Loucy (cell line): ENCODE results near the gene ESAM.

Experiments
- H2AFZ ChIP-seq: fragments of 200-600 bp; sonication (generic); 2 replicates; pipeline ENCODE4 v1.6.0; 2016; ENCODE audit warnings: antibody characterized with exemption, mild to moderate bottlenecking, low read length, moderate library complexity
- H3F3A ChIP-seq: fragments of 200-600 bp; 2 replicates; pipeline ENCODE4 v1.6.0; 2016; ENCODE audit warnings: antibody characterized with exemption, low read depth, mild to moderate bottlenecking
- H3K27me3 ChIP-seq: fragments of 200-600 bp; sonication (generic); 2 replicates; pipeline ENCODE4 v1.6.1; 2014; ENCODE audit warnings: low read length, mild to moderate bottlenecking; ENCODE audit not compliant: insufficient read depth, poor library complexity, severe bottlenecking
- H3K36me3 ChIP-seq: fragments of 200-600 bp; sonication (generic); 2 replicates; pipeline ENCODE4 v1.6.1; 2016; ENCODE audit warnings: low read length; ENCODE audit not compliant: insufficient read depth
- H3K4me1 ChIP-seq: fragments of 200-600 bp; sonication (generic); 2 replicates; pipeline ENCODE4 v1.5.1; 2014; ENCODE audit warnings: low read length, mild to moderate bottlenecking; ENCODE audit not compliant: insufficient read depth, poor library complexity, severe bottlenecking
- H3K4me2 ChIP-seq: fragments of 200-600 bp; sonication (generic); 2 replicates; pipeline ENCODE4 v1.6.0; 2014; ENCODE audit warnings: antibody characterized with exemption, low read length, low read depth, mild to moderate bottlenecking; ENCODE audit not compliant: poor library complexity, severe bottlenecking
- H3K4me3 ChIP-seq: fragments of 200-600 bp; sonication (generic); 2 replicates; pipeline ENCODE4 v1.5.1; 2014; ENCODE audit warnings: low read length, mild to moderate bottlenecking, mixed read lengths; ENCODE audit not compliant: poor library complexity, severe bottlenecking
- H3K79me2 ChIP-seq: fragments of 200-600 bp; sonication (generic); 2 replicates; pipeline ENCODE4 v1.6.1; 2014; ENCODE audit warnings: low read length; ENCODE audit not compliant: insufficient read depth
- H3K9ac ChIP-seq: fragments of 200-600 bp; sonication (generic); 2 replicates; pipeline ENCODE4 v1.6.0; 2014; ENCODE audit warnings: mild to moderate bottlenecking, low read depth, low read length, moderate library complexity; ENCODE audit not compliant: poor library complexity, severe bottlenecking
- H3K9me2 ChIP-seq: fragments of 200-600 bp; sonication (generic); replicated peaks from 2 replicates; pipeline ENCODE4 v1.6.1; 2016; ENCODE audit warnings: low read depth, low read length, mixed read lengths
- H3K9me3 ChIP-seq: fragments of 200-600 bp; sonication (generic); 2 replicates; pipeline ENCODE4 v1.6.1; 2014; ENCODE audit warnings: mild to moderate bottlenecking, antibody characterized with exemption, low read length, low read depth; ENCODE audit not compliant: insufficient read depth
- H4K20me1 ChIP-seq: fragments of 200-600 bp; sonication (generic); 2 replicates; pipeline ENCODE4 v1.6.0; 2014; ENCODE audit warnings: antibody characterized with exemption, low read length, mild to moderate bottlenecking; ENCODE audit not compliant: insufficient read depth, poor library complexity, severe bottlenecking
- EZH2phosphoT487 ChIP-seq: fragments of 200-600 bp; IDR thresholded peaks from 2 replicates; pipeline ENCODE4 v1.6.1; 2018; ENCODE audit warnings: antibody characterized with exemption, mild to moderate bottlenecking, moderate library complexity, borderline replicate concordance
- TF ChIP-seq, protein P1 (sequence below): fragments of 200-600 bp; sonication (generic); conservative IDR thresholded peaks from 2 replicates; pipeline ENCODE4 v1.5.1; 2014; ENCODE audit warnings: mild to moderate bottlenecking, antibody characterized with exemption, low read length

Gene ESAM

DNA sequence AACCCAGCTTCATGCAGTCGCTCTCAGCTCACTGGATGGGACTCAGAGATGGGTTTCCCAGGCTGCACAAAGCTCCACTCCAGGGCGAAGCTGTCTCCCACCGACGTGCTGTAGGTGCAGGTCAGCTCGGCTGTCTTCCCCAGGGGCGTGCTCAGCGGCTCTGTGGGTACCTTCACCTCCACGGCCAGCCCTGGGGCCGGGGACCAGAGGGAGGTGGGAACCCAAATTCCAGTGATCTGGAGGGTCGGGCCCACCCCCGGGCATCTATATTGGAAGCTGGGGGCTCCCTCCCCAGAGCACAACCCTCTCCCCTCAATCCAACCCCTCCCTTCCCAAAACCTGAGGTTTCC is 10.7 kb downstream of the ESAM start:
- Histone ChIP-seq H3K9me3 (no peaks in the 10 kb centered on the region), H3F3A (no peaks in the 10 kb centered on the region), H3K36me3 (no peaks in the 10 kb centered on the region), H3K27me3 (no peaks in the 10 kb centered on the region), H3K4me3 (no peak overlapping the region), H3K4me1 (no peaks in the 10 kb centered on the region), H3K9ac (no peak overlapping the region), H2AFZ (no peak overlapping the region), H3K4me2 (no peak overlapping the region), H3K9me2 (no peaks in the 10 kb centered on the region), H4K20me1 (no peaks in the 10 kb centered on the region), H3K79me2 (no peaks in the 10 kb centered on the region)
- no peak for TF ChIP-seq EZH2phosphoT487
- TF ChIP-seq, protein P1, sequence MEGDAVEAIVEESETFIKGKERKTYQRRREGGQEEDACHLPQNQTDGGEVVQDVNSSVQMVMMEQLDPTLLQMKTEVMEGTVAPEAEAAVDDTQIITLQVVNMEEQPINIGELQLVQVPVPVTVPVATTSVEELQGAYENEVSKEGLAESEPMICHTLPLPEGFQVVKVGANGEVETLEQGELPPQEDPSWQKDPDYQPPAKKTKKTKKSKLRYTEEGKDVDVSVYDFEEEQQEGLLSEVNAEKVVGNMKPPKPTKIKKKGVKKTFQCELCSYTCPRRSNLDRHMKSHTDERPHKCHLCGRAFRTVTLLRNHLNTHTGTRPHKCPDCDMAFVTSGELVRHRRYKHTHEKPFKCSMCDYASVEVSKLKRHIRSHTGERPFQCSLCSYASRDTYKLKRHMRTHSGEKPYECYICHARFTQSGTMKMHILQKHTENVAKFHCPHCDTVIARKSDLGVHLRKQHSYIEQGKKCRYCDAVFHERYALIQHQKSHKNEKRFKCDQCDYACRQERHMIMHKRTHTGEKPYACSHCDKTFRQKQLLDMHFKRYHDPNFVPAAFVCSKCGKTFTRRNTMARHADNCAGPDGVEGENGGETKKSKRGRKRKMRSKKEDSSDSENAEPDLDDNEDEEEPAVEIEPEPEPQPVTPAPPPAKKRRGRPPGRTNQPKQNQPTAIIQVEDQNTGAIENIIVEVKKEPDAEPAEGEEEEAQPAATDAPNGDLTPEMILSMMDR: no peak

- no peak overlapping the region for H3K4me2 ChIP-seq
- H3K4me3 ChIP-seq: no peak overlapping the region
- no peaks in the 10 kb centered on the region for H3K27me3 ChIP-seq
- H4K20me1 ChIP-seq: no peaks in the 10 kb centered on the region
- H3K79me2 ChIP-seq: no peaks in the 10 kb centered on the region
- no peaks in the 10 kb centered on the region for H3K4me1 ChIP-seq
- TF ChIP-seq, protein P1: no peak
- no peak for TF ChIP-seq EZH2phosphoT487
- no peak overlapping the region for H2AFZ ChIP-seq
- H3K9ac ChIP-seq: no peak overlapping the region
- no peaks in the 10 kb centered on the region for H3K9me3 ChIP-seq
- no peaks in the 10 kb centered on the region for H3K9me2 ChIP-seq
- no peaks in the 10 kb centered on the region for H3F3A ChIP-seq
- no peaks in the 10 kb centered on the region for H3K36me3 ChIP-seq
These were observed 12.2 kb downstream of the ESAM start for GRCh38 chr11:124749912-124750311.

GRCh38 chr11:124748481-124749343 is 13.4 kb downstream of the ESAM start:
- Histone ChIP-seq H3K4me1 (no peaks in the 10 kb centered on the region), H3K79me2 (no peaks in the 10 kb centered on the region), H3K9ac (no peak overlapping the region), H4K20me1 (no peaks in the 10 kb centered on the region), H3K27me3 (no peaks in the 10 kb centered on the region), H2AFZ (no peak overlapping the region), H3K9me2 (no peaks in the 10 kb centered on the region), H3K36me3 (no peaks in the 10 kb centered on the region), H3K4me2 (no peak overlapping the region), H3F3A (no peaks in the 10 kb centered on the region), H3K9me3 (no peaks in the 10 kb centered on the region), H3K4me3 (no peak overlapping the region)
- TF ChIP-seq EZH2phosphoT487: no peak
- TF ChIP-seq, protein P1: no peak
